ENCODE results near the gene ASCL2. TPM values are rescaled to one million over a fixed set of nuclear protein-coding genes. Genes with fewer than 3 reads are reported as not detected.

ASCL2 gene
- total and polyA plus RNA-seq, 2 experiments from 2014 or later = not detected

GRCh38 chr11:2280208-2280607, 9.8 kb upstream of the ASCL2 start:
- Histone ChIP-seq H3K9me3 (ENCODE audit: low read depth) (no peaks in the 10 kb centered on the region), H3K4me3 (no peak overlapping the region), H3K4me1 (ENCODE audit: low read depth) (no peaks in the 10 kb centered on the region), H3K36me3 (no peaks in the 10 kb centered on the region), H3K27me3 (peaks cover 28% of the 10 kb centered on the region), H3K27ac (no peak overlapping the region)
- DNase-seq (ENCODE audit: low read depth in 1 of 2, low spot score in 1 of 2) = no peak
- TF ChIP-seq CTCF (IDR thresholded peaks at IDR 0.05; ENCODE audit: low read depth, low read length) = no peak

- Histone ChIP-seq H3K27me3 (peaks cover 46% of the 10 kb centered on the region), H3K9me3 (ENCODE audit: low read depth) (no peaks in the 10 kb centered on the region), H3K36me3 (no peaks in the 10 kb centered on the region), H3K4me3 (no peak overlapping the region), H3K27ac (no peak overlapping the region), H3K4me1 (ENCODE audit: low read depth) (no peaks in the 10 kb centered on the region)
- no peak for DNase-seq (ENCODE audit: low read depth in 1 of 2, low spot score in 1 of 2)
- TF ChIP-seq CTCF (IDR thresholded peaks at IDR 0.05; ENCODE audit: low read depth, low read length) = no peak
These were observed 7.6 kb upstream of the ASCL2 start for GRCh38 chr11:2277933-2278523.

GRCh38 chr11:2277008-2277346, 6.6 kb upstream of the ASCL2 start:
- H3K36me3 ChIP-seq = no peaks in the 10 kb centered on the region
- DNase-seq (ENCODE audit: low read depth in 1 of 2, low spot score in 1 of 2) = no peak
- no peak for TF ChIP-seq CTCF (IDR thresholded peaks at IDR 0.05; ENCODE audit: low read depth, low read length)
- no peaks in the 10 kb centered on the region for H3K9me3 ChIP-seq (ENCODE audit: low read depth)
- no peak overlapping the region for H3K4me3 ChIP-seq
- H3K27me3 ChIP-seq = peaks cover 55% of the 10 kb centered on the region
- H3K4me1 ChIP-seq (ENCODE audit: low read depth) = no peaks in the 10 kb centered on the region
- no peak overlapping the region for H3K27ac ChIP-seq

GRCh38 chr11:2276280-2277007, 6.1 kb upstream of the ASCL2 start:
- no peak for TF ChIP-seq CTCF (IDR thresholded peaks at IDR 0.05; ENCODE audit: low read depth, low read length)
- H3K27ac ChIP-seq = no peak overlapping the region
- no peak for DNase-seq (ENCODE audit: low read depth in 1 of 2, low spot score in 1 of 2)
- H3K36me3 ChIP-seq = no peaks in the 10 kb centered on the region
- no peaks in the 10 kb centered on the region for H3K4me1 ChIP-seq (ENCODE audit: low read depth)
- H3K4me3 ChIP-seq = no peak overlapping the region
- H3K9me3 ChIP-seq (ENCODE audit: low read depth) = no peaks in the 10 kb centered on the region
- peaks cover 56% of the 10 kb centered on the region for H3K27me3 ChIP-seq

- peaks cover 65% of the 10 kb centered on the region for H3K27me3 ChIP-seq
- H3K27ac ChIP-seq = no peak overlapping the region
- H3K9me3 ChIP-seq (ENCODE audit: low read depth) = no peaks in the 10 kb centered on the region
- no peak for DNase-seq (ENCODE audit: low read depth in 1 of 2, low spot score in 1 of 2)
- H3K4me1 ChIP-seq (ENCODE audit: low read depth) = no peaks in the 10 kb centered on the region
- no peak for TF ChIP-seq CTCF (IDR thresholded peaks at IDR 0.05; ENCODE audit: low read depth, low read length)
- H3K36me3 ChIP-seq = no peaks in the 10 kb centered on the region
- no peak overlapping the region for H3K4me3 ChIP-seq
These were observed 5.2 kb upstream of the ASCL2 start for GRCh38 chr11:2275334-2276279.
